Measurements from ENCODE around the gene ZNF532.
"Not testable (repeated sequence)": the region's sequence is repeated elsewhere in the genome, so short reads cannot be mapped to it uniquely, and the experiment has no call there.

The ZNF532 gene, protein sequence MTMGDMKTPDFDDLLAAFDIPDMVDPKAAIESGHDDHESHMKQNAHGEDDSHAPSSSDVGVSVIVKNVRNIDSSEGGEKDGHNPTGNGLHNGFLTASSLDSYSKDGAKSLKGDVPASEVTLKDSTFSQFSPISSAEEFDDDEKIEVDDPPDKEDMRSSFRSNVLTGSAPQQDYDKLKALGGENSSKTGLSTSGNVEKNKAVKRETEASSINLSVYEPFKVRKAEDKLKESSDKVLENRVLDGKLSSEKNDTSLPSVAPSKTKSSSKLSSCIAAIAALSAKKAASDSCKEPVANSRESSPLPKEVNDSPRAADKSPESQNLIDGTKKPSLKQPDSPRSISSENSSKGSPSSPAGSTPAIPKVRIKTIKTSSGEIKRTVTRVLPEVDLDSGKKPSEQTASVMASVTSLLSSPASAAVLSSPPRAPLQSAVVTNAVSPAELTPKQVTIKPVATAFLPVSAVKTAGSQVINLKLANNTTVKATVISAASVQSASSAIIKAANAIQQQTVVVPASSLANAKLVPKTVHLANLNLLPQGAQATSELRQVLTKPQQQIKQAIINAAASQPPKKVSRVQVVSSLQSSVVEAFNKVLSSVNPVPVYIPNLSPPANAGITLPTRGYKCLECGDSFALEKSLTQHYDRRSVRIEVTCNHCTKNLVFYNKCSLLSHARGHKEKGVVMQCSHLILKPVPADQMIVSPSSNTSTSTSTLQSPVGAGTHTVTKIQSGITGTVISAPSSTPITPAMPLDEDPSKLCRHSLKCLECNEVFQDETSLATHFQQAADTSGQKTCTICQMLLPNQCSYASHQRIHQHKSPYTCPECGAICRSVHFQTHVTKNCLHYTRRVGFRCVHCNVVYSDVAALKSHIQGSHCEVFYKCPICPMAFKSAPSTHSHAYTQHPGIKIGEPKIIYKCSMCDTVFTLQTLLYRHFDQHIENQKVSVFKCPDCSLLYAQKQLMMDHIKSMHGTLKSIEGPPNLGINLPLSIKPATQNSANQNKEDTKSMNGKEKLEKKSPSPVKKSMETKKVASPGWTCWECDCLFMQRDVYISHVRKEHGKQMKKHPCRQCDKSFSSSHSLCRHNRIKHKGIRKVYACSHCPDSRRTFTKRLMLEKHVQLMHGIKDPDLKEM (N-terminal part only)

GRCh38 chr18:58864146-58865032, at the start of gene ZNF532:
Gene ZNF532 (plus strand): TSS chr18:58864877. CDS start in a region left out here.
- FAIRE-seq: no peak

DNA sequence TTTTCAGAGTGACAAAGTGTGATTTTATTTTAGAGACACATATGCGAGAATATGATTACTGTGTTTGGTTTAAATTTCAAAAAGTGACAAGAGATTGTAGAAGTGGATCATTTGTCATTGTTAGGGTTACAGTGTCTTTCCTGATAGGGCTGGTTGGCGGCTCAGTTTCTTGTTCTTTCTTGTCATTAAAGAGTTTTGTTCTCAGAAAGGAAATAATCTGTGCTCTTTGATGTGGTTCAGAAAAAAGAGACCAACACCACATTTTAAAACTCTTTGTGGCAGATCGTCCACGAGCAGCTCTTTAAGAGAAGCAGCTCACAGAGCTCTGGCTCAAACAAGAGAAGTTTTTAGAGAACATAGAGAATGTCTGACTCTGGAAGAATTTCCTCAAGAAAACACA, 45.6 kb upstream of the ZNF532 start:
- no peak for FAIRE-seq

DNA sequence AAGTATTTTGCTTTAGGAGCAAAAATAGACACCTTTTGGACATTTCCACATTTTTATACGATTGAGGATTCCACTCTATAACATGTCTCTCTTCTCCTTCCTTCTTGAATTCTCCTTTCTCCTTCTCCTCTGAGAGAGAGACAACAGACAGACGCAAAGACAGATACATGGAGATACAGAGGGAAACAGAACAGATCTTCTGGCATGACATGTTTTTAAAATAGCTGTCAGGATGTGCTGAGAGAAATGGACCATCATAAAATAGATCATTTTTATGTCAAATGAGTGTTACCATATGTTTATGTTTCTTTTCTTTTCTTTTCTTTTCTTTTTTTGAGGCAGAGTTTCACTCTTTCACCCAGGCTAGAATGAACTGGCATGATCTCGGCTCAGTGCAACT, 44.4 kb upstream of the ZNF532 start:
- FAIRE-seq: no peak

DNA sequence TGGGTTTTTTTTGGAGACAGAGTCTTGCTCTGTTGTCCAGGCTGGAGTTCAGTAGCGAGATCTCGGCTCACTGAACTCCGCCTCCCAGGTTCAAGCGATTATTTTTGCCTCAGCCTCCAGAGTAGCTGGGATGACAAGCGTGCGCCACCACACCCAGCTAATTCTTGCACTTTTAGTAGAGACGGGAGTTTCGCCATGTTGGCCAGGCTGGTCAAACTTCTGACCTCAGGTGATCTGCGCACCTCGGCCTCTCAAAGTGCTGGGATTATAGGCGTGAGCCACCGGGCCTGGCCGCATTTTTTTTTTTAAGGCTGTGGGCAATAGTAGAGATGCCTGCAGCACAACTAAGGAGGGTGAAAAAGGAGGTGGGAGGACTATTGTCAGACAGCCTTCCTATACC, 41.7 kb upstream of the ZNF532 start:
- FAIRE-seq: no peak

DNA sequence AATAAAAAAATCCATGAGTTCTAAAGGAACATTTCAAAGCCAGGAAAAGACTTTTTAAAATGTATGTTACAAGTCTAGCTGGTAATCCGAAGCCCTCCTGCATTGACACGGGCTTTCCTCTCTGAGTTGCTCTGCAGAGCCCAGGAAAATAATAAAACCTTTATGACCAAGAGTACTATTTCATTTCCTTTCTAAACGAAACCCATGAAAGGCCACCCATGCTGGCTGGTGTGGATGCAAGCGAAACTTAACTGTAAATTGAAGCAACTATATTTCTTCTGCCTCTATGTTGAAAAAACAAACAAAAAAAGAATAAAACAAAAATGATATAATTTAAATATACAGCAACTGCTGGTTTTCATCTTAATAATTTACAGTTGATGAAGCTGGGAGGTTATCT, 41.3 kb upstream of the ZNF532 start:
- FAIRE-seq: no peak

DNA sequence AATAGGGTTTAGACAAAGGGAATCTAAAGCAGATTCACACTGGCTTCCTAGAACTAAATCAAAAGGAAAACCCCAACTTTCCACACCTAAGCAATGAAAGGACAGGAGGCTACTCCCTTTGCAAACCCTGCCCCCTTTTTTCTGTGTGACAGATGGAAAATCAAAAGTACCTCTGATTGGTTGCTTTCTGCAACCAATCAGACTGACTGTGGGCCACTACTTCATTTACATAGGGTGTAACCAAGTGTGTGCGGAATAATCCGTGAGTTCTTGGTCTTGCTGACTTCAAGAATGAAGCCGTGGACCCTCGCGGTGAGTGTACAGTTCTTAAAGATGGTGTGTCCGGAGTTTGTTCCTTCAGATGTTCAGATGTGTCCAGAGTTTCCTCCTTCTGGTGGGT, 37.8 kb upstream of the ZNF532 start:
- not testable (repeated sequence) for FAIRE-seq

GRCh38 chr18:58827428-58827827, 37.2 kb upstream of the ZNF532 start:
- no peak for FAIRE-seq

GRCh38 chr18:58827886-58828285, 36.8 kb upstream of the ZNF532 start:
- FAIRE-seq: no peak

DNA sequence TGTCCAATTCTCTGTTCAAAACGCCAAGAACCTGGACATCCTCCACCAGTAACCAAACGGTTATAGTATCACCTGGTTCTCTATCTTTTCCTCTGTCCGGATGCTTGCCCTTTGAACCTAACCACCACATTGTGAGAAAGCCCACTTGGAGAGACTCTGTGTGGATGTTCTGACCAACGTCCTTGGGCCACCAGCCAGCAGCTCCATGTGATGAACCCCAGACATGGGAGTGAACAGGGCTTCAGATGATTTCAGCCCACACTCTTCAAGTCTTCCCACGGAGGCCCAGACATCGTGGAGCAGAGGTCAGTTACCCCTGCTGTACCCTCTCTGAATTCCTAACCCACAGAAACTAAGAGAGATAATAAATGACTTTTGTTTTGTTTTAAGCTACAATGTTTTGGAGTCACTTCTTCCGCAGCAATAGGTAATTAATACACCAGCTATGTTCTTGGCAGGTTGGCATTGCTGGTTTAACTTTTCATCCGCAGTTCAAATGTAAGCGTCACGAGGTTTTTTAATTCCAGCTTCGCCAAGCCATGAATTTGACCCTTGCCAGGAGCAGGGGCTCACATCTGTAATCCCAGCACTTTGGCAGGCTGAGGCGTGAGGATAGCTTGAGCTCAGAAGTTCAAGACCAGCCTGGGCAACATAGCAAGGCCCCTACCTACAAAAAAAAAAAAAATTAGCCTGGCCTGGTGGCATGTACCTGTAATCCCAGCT, 36.1 kb upstream of the ZNF532 start:
- no peak for FAIRE-seq

- FAIRE-seq: no peak
These were observed 35.4 kb upstream of the ZNF532 start for GRCh38 chr18:58829263-58829662.

DNA sequence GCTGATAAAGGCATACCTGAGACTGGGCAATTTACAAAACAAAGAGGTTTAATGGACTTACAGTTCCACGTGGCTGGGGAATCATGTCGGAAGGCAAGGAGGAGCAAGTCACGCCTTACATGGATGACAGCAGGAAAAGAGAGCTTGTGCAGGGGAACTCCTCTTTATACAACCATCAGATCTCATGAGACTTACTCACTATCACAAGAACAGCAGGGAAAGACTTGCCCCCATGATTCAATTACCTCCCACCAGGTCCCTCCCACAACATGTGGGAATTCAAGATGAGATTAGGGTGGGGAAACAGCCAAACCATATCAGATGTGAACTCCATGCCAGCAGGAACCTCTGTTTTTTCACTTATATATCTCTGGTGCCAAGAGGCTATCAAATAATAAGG, 34.8 kb upstream of the ZNF532 start:
- not testable (repeated sequence) for FAIRE-seq

DNA sequence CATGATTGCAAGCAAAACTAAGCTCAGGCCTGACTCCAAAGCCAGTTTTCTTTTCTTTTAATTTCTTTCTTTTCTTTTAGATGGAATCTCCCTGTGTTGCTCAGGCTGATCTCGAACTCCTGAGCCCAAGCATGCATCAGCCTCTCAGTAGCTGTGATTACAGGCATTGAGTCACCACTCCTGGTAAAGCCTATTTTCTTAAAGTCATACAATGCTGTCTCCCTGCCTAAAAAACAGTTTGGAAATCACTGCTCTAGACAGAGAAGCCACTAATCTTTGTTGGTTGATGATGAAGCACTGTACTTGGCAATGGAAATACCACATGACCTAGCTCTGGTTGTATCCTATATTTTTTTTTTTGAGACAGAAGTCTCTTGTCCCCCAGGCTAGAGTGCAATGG, 33.1 kb upstream of the ZNF532 start:
- no peak for FAIRE-seq

DNA sequence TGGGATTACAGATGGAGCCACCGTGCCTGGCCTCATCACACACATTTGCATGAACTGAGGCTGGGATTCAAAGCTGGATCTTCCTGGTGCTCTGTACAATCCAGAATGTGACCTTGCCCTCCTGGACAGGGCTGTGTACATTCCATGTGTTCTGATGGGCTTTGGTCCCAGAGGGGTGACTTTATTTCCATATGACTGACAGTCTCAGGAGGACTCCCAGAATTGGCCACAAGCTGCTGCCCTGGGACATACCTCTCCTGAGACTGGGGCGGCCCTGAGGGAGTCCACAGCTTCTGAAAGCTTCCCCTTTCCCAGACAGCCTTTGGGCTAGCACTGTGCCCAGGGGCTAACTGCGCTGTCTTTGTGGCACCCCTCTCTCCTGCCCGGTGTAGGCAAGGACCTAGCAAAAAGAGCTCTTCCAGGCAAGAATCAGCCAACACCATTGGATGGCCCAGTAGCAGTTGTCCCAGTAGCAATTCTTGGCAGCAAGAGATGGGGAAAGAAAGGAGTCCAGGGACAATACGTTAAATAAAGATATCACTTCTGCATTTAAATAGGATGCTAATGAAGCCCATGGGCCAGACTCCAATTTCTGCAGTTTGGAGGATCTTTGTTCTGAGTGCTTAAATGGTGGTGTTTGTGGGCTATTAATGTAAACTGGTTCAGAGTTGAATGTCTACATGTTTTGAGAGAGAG, 26.4 kb upstream of the ZNF532 start:
- FAIRE-seq: no peak

GRCh38 chr18:58838946-58839345, 25.7 kb upstream of the ZNF532 start:
- no peak for FAIRE-seq

GRCh38 chr18:58842978-58843687, 21.5 kb upstream of the ZNF532 start:
- FAIRE-seq: no peak

DNA sequence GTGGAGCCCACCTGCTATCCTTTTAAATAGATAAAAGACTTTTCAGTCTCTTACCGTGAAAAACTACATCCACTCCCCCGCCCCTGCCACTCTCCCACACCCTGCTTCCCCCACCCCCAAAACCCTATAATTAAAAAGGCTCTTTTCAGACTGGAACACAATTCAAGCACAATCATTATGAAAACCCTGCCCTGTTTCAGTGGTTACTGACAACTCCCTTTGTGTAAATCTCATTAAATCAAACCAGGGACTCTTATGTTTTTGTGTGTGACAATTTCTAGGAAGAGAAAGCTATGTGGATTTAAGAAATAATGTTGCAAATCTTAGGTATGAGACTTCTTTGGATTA, 21.0 kb upstream of the ZNF532 start:
- FAIRE-seq: no peak

- FAIRE-seq: no peak
These were observed 19.8 kb upstream of the ZNF532 start for GRCh38 chr18:58844871-58845270.

DNA sequence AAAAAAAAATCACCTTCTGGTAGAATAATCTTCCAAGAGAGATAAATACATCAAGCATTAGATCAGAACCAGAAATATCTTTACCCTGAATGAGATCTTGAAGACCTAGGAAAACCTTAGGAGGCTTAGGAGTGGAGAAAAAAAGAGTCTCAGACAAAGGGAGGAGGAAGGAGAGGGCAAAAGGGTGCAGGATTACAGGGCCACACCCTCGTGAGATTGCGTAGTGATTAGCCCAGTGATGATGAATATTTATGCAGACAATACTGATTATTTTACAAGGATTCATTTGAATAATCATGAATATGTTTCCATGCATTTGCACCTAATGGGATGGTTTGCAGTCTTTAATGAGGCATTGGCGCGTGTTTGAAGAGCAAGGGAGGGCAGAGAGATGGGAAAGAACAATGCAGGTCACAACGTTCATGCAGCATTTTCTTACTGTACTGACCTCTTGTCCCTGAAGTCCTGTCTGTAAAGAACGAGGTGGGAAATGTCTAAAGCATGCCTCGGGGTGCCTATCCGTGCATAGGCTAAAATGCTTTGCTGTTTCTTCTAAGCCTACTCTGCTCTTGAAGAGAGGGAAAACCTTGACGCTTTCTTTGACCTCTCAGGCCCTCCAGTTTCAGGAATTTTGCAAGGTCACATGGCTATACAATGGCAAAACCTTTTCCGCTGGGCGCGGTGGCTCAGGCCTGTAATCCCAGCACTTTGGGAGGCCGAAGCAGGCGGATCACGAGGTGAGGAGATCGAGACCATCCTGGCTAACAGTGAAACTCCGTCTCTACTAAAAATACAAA, 18.6 kb upstream of the ZNF532 start:
- FAIRE-seq: no peak

- FAIRE-seq: no peak
These were observed 17.1 kb upstream of the ZNF532 start for GRCh38 chr18:58847383-58848071.
